ENCODE measurements around the gene DDX52.

Gene DDX52

DNA sequence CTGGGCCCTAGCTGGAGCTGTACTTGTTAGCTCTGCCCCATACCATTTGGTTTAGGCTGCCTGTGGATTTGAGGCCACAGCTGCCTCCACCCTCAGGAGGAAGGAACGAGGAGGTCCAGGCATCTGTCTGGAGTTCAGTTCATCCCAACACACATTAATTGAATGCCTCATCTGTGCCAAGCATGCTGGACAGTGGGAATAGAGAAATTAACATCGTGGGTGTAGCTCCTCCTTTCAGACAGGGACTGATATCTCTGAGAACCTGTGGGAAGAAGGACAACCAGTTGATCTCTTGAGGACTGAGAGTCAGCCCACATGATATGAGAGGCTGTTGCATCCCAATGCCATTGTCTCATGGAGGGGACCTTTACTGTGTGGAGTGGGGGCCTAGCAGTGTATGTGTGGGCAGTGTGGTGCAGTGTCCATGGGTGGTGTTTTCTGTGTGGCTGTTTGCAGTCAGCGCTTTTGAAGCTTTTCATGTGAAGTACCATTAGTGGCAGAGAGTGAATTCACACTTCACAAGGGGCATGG, 29.4 kb upstream of the DDX52 start:
- no peak for TF ChIP-seq POLR2A (IDR thresholded peaks at IDR 0.05; ENCODE audit: extremely low read depth, insufficient read length)
- no peak overlapping the region for H3K4me3 ChIP-seq (ENCODE audit: low read depth, low read length)
- no peak for DNase-seq (ENCODE audit: low read depth)

DNA sequence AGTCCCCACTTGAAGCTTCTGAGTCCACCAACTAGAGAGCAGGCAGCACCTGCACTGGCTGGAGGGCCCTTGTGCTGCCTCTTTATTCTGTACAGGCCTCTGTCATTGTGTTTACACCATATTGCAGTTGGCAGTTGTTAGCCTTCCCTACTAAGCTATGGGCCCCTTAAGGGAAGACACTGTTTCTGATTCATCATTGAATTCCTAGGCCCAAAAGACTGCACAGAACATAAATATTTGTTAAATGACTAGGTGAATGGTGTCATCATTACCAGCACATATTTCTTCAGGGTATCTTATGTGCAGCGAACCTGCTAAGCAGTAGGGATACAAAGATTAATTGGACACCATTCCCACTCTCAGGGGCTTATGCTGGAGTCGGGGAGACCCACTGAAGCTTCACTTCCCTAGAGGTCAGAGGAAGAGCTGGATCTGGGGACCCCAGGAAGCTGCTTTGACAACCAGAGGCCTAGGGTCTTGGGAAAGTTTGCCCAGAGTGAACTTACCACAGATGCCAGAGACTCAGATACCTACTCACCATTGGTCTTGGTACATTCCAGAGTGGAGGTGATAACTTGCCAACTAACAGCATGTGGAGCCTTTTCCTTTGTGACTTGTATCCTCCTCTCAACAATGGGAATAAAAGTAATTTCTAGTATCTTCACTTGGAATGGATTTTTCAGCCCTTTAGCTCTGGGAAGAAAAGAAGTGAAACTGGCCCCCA, 28.7 kb upstream of the DDX52 start:
- TF ChIP-seq, protein P1, sequence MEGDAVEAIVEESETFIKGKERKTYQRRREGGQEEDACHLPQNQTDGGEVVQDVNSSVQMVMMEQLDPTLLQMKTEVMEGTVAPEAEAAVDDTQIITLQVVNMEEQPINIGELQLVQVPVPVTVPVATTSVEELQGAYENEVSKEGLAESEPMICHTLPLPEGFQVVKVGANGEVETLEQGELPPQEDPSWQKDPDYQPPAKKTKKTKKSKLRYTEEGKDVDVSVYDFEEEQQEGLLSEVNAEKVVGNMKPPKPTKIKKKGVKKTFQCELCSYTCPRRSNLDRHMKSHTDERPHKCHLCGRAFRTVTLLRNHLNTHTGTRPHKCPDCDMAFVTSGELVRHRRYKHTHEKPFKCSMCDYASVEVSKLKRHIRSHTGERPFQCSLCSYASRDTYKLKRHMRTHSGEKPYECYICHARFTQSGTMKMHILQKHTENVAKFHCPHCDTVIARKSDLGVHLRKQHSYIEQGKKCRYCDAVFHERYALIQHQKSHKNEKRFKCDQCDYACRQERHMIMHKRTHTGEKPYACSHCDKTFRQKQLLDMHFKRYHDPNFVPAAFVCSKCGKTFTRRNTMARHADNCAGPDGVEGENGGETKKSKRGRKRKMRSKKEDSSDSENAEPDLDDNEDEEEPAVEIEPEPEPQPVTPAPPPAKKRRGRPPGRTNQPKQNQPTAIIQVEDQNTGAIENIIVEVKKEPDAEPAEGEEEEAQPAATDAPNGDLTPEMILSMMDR (IDR thresholded peaks at IDR 0.05; ENCODE audit: low read depth, low read length): no peak
- no peak for TF ChIP-seq MYC (IDR thresholded peaks at IDR 0.05; ENCODE audit: low read depth, low read length)
- no peak for TF ChIP-seq POLR2A (IDR thresholded peaks at IDR 0.05; ENCODE audit: extremely low read depth, insufficient read length)
- TF ChIP-seq, protein P2, sequence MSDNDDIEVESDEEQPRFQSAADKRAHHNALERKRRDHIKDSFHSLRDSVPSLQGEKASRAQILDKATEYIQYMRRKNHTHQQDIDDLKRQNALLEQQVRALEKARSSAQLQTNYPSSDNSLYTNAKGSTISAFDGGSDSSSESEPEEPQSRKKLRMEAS (IDR thresholded peaks at IDR 0.05; ENCODE audit: low read depth, low read length): no peak
- H3K4me3 ChIP-seq (ENCODE audit: low read depth, low read length): no peak overlapping the region
- DNase-seq (ENCODE audit: low read depth): no peak

DNA sequence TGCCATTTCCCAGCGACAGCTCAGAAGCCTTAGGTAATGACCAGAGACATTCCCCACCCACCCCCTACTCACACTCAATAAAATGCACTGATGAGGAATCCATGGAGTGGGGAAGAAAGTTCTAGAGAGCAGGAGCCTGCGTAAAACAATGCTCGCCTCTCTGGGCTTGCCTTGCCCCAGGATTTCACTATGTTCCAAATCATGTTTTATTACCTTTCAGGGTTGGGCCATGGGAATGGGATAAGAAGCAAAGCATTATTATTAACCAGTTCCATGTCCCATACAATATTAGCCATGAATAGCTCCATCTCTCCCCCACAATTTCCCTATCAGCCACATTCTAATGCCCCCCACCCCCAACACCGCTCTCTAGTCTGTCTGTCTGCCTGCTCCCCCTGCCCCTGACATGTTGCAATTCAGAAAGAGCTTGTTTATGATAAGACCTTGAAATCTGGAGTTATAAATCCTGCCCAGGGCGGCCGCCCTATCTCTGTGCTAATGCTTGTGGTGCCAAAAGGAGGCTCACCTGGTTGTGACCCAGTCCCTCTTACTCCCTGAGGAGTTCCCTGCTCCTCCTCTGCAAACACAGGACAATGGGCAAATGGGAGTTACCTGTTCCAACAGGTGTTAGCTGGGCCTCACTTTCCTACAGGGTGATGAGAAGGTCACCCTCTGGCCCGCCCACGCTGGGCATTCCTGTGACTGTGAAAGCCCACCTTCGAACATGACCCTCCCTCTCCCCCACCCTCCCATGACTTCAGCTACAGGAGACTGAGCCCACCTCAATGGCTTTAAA, 28.0 kb upstream of the DDX52 start:
- DNase-seq (ENCODE audit: low read depth): no peak
- TF ChIP-seq, protein P2 (IDR thresholded peaks at IDR 0.05; ENCODE audit: low read depth, low read length): no peak
- TF ChIP-seq MYC (IDR thresholded peaks at IDR 0.05; ENCODE audit: low read depth, low read length): no peak
- TF ChIP-seq POLR2A (IDR thresholded peaks at IDR 0.05; ENCODE audit: extremely low read depth, insufficient read length): no peak
- TF ChIP-seq, protein P1 (IDR thresholded peaks at IDR 0.05; ENCODE audit: low read depth, low read length): no peak
- H3K4me3 ChIP-seq (ENCODE audit: low read depth, low read length): no peak overlapping the region

DNA sequence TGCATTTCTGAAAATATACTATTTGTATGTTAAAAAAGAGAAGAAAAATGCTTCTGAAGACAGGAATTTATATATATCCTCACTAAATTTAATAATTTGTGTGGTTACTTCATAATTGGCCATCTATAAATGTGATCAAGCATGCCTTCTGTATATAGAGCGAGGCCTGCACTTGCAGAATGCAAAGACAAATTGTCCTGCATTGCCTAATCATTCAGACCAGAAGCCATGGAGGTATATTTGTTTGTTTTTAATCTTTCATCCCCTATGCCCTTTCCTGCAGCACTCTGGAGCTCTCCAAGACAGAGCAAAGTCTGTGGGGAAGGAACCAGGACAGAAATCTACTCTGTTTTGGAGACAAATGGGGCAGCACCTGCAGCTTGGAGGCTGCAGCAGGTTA, 23.8 kb upstream of the DDX52 start:
- DNase-seq (ENCODE audit: low read depth): no peak
- no peak for TF ChIP-seq MYC (IDR thresholded peaks at IDR 0.05; ENCODE audit: low read depth, low read length)
- H3K4me3 ChIP-seq (ENCODE audit: low read depth, low read length): no peak overlapping the region

DNA sequence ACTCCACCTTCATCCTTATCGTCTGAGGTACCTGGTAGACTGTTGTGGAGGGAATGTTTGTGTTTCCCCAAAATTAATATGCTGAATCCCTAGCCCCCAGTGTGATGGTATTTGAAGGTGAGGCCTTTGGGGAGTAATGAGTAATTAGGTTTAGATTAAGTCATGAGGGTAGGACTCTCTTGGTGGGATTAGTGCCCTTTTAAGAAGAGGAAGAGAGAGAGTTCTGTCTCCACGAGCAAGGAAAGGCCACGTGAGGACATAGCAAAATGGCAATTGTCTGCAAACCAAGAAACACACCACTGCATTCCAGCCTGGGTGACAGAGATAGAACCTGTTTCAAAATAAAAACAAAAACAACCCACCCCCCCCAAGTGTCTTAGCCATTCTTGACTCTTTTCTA, 21.0 kb upstream of the DDX52 start:
- TF ChIP-seq, protein P2 (IDR thresholded peaks at IDR 0.05; ENCODE audit: low read depth, low read length): no peak
- TF ChIP-seq MYC (IDR thresholded peaks at IDR 0.05; ENCODE audit: low read depth, low read length) (no peak), POLR2A (IDR thresholded peaks at IDR 0.05; ENCODE audit: extremely low read depth, insufficient read length) (no peak)
- TF ChIP-seq, protein P1 (IDR thresholded peaks at IDR 0.05; ENCODE audit: low read depth, low read length): no peak
- DNase-seq (ENCODE audit: low read depth): no peak
- no peak overlapping the region for H3K4me3 ChIP-seq (ENCODE audit: low read depth, low read length)

DNA sequence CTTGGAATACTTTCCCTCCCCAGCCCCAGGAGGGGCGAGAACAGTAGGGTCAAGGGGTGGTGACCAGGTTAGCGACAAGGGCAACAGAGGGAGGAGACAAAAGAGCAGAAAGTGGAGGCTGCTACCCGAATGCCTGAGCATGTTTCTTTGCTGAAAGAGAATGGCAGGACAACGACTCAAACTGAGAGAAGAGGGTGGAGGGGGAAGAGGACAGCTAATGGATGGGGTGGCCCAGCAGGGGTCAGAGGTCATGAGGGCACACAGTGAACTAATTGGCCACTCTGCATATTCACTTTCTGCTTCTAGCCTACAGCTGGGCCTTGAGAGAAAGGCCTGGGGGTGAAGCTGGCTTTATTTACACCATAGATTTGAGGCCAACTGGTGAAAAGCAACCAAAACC, 19.1 kb upstream of the DDX52 start:
- TF ChIP-seq, protein P2 (IDR thresholded peaks at IDR 0.05; ENCODE audit: low read depth, low read length): no peak
- TF ChIP-seq MYC (IDR thresholded peaks at IDR 0.05; ENCODE audit: low read depth, low read length) (no peak), POLR2A (IDR thresholded peaks at IDR 0.05; ENCODE audit: extremely low read depth, insufficient read length) (no peak)
- TF ChIP-seq, protein P1 (IDR thresholded peaks at IDR 0.05; ENCODE audit: low read depth, low read length): no peak
- no peak overlapping the region for H3K4me3 ChIP-seq (ENCODE audit: low read depth, low read length)
- DNase-seq (ENCODE audit: low read depth): no peak
